ENCODE measurements around the gene ING1. TPM values are rescaled to one million over a fixed set of nuclear protein-coding genes. Genes with fewer than 3 reads are reported as not detected.

The ING1 gene
- polyA plus RNA-seq, 1 donor (not counting 4 experiments of a cell fraction or from before 2014, with no cell fraction given), result 6.4 TPM

DNA sequence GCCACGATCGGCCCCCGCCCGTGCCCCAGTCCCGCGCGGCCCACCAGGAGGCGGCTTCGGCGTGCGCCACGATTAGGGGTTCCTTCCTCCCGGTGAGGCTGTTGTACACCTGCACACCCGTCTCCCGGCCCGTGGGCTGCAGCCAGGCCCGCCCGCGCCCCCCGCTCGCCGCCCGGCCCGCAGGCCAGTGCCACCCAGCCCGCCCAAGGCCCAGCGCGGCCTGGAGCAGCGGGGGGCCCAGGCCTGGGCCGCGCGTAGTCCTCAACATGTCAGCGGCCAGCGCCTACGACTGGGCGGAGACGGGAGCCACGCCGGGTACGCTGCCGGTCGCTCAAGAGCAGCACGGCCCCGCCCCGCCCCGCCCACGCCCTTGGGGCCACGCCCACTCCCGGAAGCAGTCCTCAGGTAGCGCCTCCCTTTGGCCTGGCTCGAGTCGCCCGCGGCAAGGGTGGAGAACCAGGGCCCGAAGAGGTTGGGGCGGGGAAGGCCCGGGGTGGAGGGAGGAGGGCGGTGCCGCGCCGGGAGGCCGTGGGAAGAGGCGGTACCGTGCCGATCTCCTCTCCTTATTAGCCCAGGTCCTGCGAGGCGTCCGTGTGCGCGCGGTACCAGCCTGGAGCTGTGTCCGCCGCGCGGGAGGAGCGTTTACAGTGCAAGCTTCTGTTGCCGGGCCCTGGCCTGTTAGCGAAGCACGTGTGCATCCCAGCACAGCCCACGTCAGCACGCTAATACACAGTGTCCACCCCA is 7.5 kb upstream of the ING1 start, which contains the start of gene CARS2:
CARS2 (minus strand) TSS at position 291 of the 744 bp plus-strand sequence; CDS start at position 268, 23 bp downstream.
- FAIRE-seq (peak; percentile 63), DNase-seq (ENCODE audit: low read depth, low spot score) (peak; percentile 71)
- H3K4me1 ChIP-seq (ENCODE audit: control insufficient read depth, extremely low read depth, insufficient read depth, low read length), result peaks cover 18% of the 10 kb centered on the region
- no peaks in the 10 kb centered on the region for H4K20me1 ChIP-seq (ENCODE audit: control insufficient read depth, extremely low read depth, insufficient read depth, low read length)
- dilution Hi-C loops (cut with MboI; ENCODE audit: extremely low pct_ligation_motif_present, low sequenced_read_pairs), result no loop called here
- H3K27ac ChIP-seq (ENCODE audit: control insufficient read depth, insufficient read depth, low read length), result peak within 1 kb of the TSS; percentile 100
- peak within 1 kb of the TSS; percentile 56 to 98 (median 91) for H3K4me3 ChIP-seq (ENCODE audit: control insufficient read depth in 2 of 3, extremely low read depth in 1 of 3, insufficient read depth in 2 of 3, low read depth in 1 of 3, low read length in 3 of 3)
- H3K36me3 ChIP-seq (ENCODE audit: control insufficient read depth in 2 of 2, extremely low read depth in 1 of 2, insufficient read depth in 2 of 2, low read length in 2 of 2), result peaks cover 12 to 13% of the 10 kb centered on the region in 2 experiments
- no peaks in the 10 kb centered on the region for H3K9me3 ChIP-seq (ENCODE audit: control insufficient read depth, low read depth, low read length)
- no peaks in the 10 kb centered on the region for H3K27me3 ChIP-seq (ENCODE audit: control insufficient read depth, extremely low read depth, insufficient read depth, low read length)
- H3K4me2 ChIP-seq (ENCODE audit: control insufficient read depth, extremely low read depth, insufficient read depth, low read depth, low read length), result peak within 1 kb of the TSS; percentile 100
- H3K9ac ChIP-seq (ENCODE audit: control insufficient read depth, extremely low read depth, insufficient read depth, low read length), result peak within 1 kb of the TSS; percentile 99
- H2AFZ ChIP-seq (ENCODE audit: control insufficient read depth, low read length), result peak within 1 kb of the TSS; percentile 94
- TF ChIP-seq, protein P1, sequence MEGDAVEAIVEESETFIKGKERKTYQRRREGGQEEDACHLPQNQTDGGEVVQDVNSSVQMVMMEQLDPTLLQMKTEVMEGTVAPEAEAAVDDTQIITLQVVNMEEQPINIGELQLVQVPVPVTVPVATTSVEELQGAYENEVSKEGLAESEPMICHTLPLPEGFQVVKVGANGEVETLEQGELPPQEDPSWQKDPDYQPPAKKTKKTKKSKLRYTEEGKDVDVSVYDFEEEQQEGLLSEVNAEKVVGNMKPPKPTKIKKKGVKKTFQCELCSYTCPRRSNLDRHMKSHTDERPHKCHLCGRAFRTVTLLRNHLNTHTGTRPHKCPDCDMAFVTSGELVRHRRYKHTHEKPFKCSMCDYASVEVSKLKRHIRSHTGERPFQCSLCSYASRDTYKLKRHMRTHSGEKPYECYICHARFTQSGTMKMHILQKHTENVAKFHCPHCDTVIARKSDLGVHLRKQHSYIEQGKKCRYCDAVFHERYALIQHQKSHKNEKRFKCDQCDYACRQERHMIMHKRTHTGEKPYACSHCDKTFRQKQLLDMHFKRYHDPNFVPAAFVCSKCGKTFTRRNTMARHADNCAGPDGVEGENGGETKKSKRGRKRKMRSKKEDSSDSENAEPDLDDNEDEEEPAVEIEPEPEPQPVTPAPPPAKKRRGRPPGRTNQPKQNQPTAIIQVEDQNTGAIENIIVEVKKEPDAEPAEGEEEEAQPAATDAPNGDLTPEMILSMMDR (optimal IDR thresholded peaks at IDR 0.05 in 1 of 3, IDR thresholded peaks at IDR 0.05 in 1 of 3, conservative IDR thresholded peaks at IDR 0.05 in 1 of 3; ENCODE audit: extremely low read depth in 1 of 3, insufficient read depth in 2 of 3, low read length in 3 of 3), result peak in 2 of 3 experiments; percentile 0 to 4
- no peak for TF ChIP-seq EZH2 (IDR thresholded peaks at IDR 0.05; ENCODE audit: low read length)
- H3K79me2 ChIP-seq (ENCODE audit: control insufficient read depth, insufficient read depth, low read length), result peaks cover 34% of the 10 kb centered on the region
- H3K9me1 ChIP-seq (ENCODE audit: control insufficient read depth, extremely low read depth, insufficient read depth, low read length), result peaks cover 8% of the 10 kb centered on the region

DNA sequence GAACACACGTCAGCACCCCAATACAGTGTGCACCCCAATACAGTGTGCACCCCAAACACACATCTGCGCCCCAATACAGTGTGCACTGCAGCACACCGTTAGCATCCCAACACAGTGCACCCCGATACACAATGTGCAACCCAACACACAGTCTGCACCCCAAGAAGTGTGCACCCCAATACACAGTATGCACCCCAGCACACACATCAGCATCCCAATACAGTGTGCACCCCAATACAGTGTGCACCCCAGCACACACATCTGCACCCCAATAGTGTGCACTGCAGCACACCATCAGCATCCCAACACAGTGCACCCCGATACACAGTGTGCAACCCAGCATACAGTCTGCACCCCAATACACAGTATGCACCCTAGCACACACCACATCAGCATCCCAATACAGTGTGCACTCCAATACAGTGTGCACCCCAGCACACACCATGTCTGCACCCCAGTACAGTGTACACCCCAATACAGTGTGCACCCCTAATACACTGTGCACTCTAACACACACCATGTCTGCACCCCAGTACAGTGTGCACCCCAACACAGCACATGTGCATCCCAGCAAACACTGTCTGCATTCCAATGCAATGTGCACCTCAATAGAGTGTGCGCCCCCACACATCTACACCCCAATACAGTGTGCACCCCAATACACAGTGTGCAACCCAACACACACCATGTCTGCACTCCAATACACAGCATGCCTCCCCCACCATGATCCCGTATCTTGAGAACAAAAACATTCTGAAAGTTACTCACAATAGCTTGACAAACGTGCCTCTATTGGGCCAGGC is 6.7 kb upstream of the ING1 start:
- H3K36me3 ChIP-seq (ENCODE audit: control insufficient read depth in 2 of 2, extremely low read depth in 1 of 2, insufficient read depth in 2 of 2, low read length in 2 of 2), result peaks cover 7 to 12% of the 10 kb centered on the region in 2 experiments
- TF ChIP-seq, protein P1 (optimal IDR thresholded peaks at IDR 0.05 in 1 of 3, IDR thresholded peaks at IDR 0.05 in 1 of 3, conservative IDR thresholded peaks at IDR 0.05 in 1 of 3; ENCODE audit: extremely low read depth in 1 of 3, insufficient read depth in 2 of 3, low read length in 3 of 3), result no peak
- TF ChIP-seq EZH2 (IDR thresholded peaks at IDR 0.05; ENCODE audit: low read length), result no peak
- H3K9ac ChIP-seq (ENCODE audit: control insufficient read depth, extremely low read depth, insufficient read depth, low read length), result peak overlapping the region; percentile 69
- H3K27ac ChIP-seq (ENCODE audit: control insufficient read depth, insufficient read depth, low read length), result peak overlapping the region; percentile 52
- H4K20me1 ChIP-seq (ENCODE audit: control insufficient read depth, extremely low read depth, insufficient read depth, low read length), result no peaks in the 10 kb centered on the region
- peak overlapping the region; percentile 94 for H2AFZ ChIP-seq (ENCODE audit: control insufficient read depth, low read length)
- peaks cover 29% of the 10 kb centered on the region for H3K79me2 ChIP-seq (ENCODE audit: control insufficient read depth, insufficient read depth, low read length)
- DNase-seq (ENCODE audit: low read depth, low spot score) (no peak), FAIRE-seq (no peak)
- peaks cover 22% of the 10 kb centered on the region for H3K4me1 ChIP-seq (ENCODE audit: control insufficient read depth, extremely low read depth, insufficient read depth, low read length)
- peak overlapping the region; percentile 82 for H3K4me2 ChIP-seq (ENCODE audit: control insufficient read depth, extremely low read depth, insufficient read depth, low read depth, low read length)
- no peaks in the 10 kb centered on the region for H3K9me3 ChIP-seq (ENCODE audit: control insufficient read depth, low read depth, low read length)
- dilution Hi-C loops (cut with MboI; ENCODE audit: extremely low pct_ligation_motif_present, low sequenced_read_pairs), result no loop called here
- peaks cover 8% of the 10 kb centered on the region for H3K9me1 ChIP-seq (ENCODE audit: control insufficient read depth, extremely low read depth, insufficient read depth, low read length)
- H3K27me3 ChIP-seq (ENCODE audit: control insufficient read depth, extremely low read depth, insufficient read depth, low read length), result no peaks in the 10 kb centered on the region
- H3K4me3 ChIP-seq (ENCODE audit: control insufficient read depth in 2 of 3, extremely low read depth in 1 of 3, insufficient read depth in 2 of 3, low read depth in 1 of 3, low read length in 3 of 3), result peak overlapping the region; percentile 53 to 72 (median 56)

All from keratinocyte (primary cell).